HL-60 (cell line): ENCODE results near the gene ATXN7L1.

Source experiments
- DNase-seq, 2 experiments: peaks; one replicate each; pipeline ENCODE4 v3.0.0-alpha.2; 2010 to 2020; ENCODE audit warnings: low read depth in 1 of 2, low spot score in 1 of 2
- H3K27ac ChIP-seq: fragments of 250-450 bp; sonication (Bioruptor Pico); replicated peaks from 2 replicates; pipeline ENCODE4 v1.5.1; 2020; ENCODE audit warnings: mild to moderate bottlenecking, moderate library complexity
- H3K27me3 ChIP-seq: fragments of 250-450 bp; sonication (Bioruptor Pico); 2 replicates; pipeline ENCODE4 v1.5.1; 2021; ENCODE audit warnings: mild to moderate bottlenecking, moderate library complexity; ENCODE audit not compliant: insufficient read depth, poor library complexity, severe bottlenecking
- H3K4me3 ChIP-seq: replicated peaks from 2 replicates; pipeline ENCODE4 v1.5.1; 2011; ENCODE audit warnings: mild to moderate bottlenecking, control low read depth, low read length; ENCODE audit not compliant: insufficient read depth
- CTCF ChIP-seq: IDR thresholded peaks from one replicate; pipeline ENCODE4 v1.5.1; 2011; ENCODE audit warnings: low read length, control low read depth, inconsistent platforms; ENCODE audit not compliant: insufficient read depth
- GABPA ChIP-seq: IDR thresholded peaks from 2 replicates; pipeline ENCODE4 v1.6.1; 2012; ENCODE audit warnings: low read depth
- POLR2AphosphoS5 ChIP-seq: IDR thresholded peaks from 2 replicates; pipeline ENCODE4 v1.6.1; 2012; ENCODE audit warnings: low read depth
- REST ChIP-seq: IDR thresholded peaks from 2 replicates; pipeline ENCODE4 v1.6.1; 2012; ENCODE audit warnings: low read depth; ENCODE audit not compliant: insufficient replicate concordance
- SPI1 ChIP-seq: IDR thresholded peaks from 2 replicates; pipeline ENCODE4 v1.6.1; 2012; ENCODE audit warnings: low read depth, mild to moderate bottlenecking, borderline replicate concordance

Gene ATXN7L1

GRCh38 chr7:105708763-105709080, 167.7 kb downstream of the ATXN7L1 start:
- H3K27ac ChIP-seq: no peak overlapping the region
- H3K27me3 ChIP-seq: no peaks in the 10 kb centered on the region
- TF ChIP-seq GABPA (no peak), POLR2AphosphoS5 (no peak), REST (no peak), CTCF (no peak), SPI1 (no peak)
- DNase-seq: no peak
- no peak overlapping the region for H3K4me3 ChIP-seq

GRCh38 chr7:105707967-105708762, 168.2 kb downstream of the ATXN7L1 start:
- no peak overlapping the region for H3K4me3 ChIP-seq
- H3K27me3 ChIP-seq: no peaks in the 10 kb centered on the region
- TF ChIP-seq REST: no peak
- TF ChIP-seq SPI1: peak; percentile 45; the same call in 1 of the 2 replicates
- no peak overlapping the region for H3K27ac ChIP-seq
- peak in 1 of 2 experiments; percentile 29 for DNase-seq

GRCh38 chr7:105707381-105707780, 169.0 kb downstream of the ATXN7L1 start:
- H3K4me3 ChIP-seq: no peak overlapping the region
- no peak for DNase-seq
- H3K27me3 ChIP-seq: no peaks in the 10 kb centered on the region
- H3K27ac ChIP-seq: no peak overlapping the region
- TF ChIP-seq GABPA (no peak), REST (no peak), SPI1 (no peak), POLR2AphosphoS5 (no peak), CTCF (no peak)
